Keratinocyte (primary cell): ENCODE measurements around the gene LTF. TPM values are rescaled to one million over a fixed set of nuclear protein-coding genes. Genes with fewer than 3 reads are reported as not detected.

Source experiments
- DNase-seq: peaks from one replicate; pipeline ENCODE4 v3.0.0-alpha.2; 2011; ENCODE audit warnings: low read depth, missing footprints, low spot score
- FAIRE-seq: peaks from 2 replicates; lab custom pipeline; 2011; peaks lifted over from hg19 to GRCh38; lab: Jason Lieb, UNC
- H2AFZ ChIP-seq: 2 replicates; pipeline ENCODE4 v1.6.0; 2012; ENCODE audit warnings: low read length, control low read depth, inconsistent platforms; ENCODE audit not compliant: control insufficient read depth
- H3K27ac ChIP-seq: 2 replicates; pipeline ENCODE4 v1.5.1; 2011; ENCODE audit warnings: low read length; ENCODE audit not compliant: control insufficient read depth, insufficient read depth
- H3K27me3 ChIP-seq: 3 replicates; pipeline ENCODE4 v1.6.0; 2011; ENCODE audit warnings: low read length; ENCODE audit not compliant: control insufficient read depth, insufficient read depth; ENCODE audit errors: extremely low read depth
- H3K36me3 ChIP-seq, 2 experiments: 2 replicates in 1 of 2; 3 replicates in 1 of 2; pipeline ENCODE4 v1.5.1; 2011; ENCODE audit warnings: low read length in 2 of 2, mild to moderate bottlenecking in 1 of 2; ENCODE audit not compliant: control insufficient read depth in 2 of 2, insufficient read depth in 2 of 2; ENCODE audit errors: extremely low read depth in 1 of 2
- H3K4me1 ChIP-seq: 3 replicates; pipeline ENCODE4 v1.5.1; 2011; ENCODE audit warnings: low read length; ENCODE audit not compliant: control insufficient read depth, insufficient read depth; ENCODE audit errors: extremely low read depth
- H3K4me2 ChIP-seq: 3 replicates; pipeline ENCODE4 v1.6.0; 2011; ENCODE audit warnings: low read depth, low read length; ENCODE audit not compliant: control insufficient read depth, insufficient read depth; ENCODE audit errors: extremely low read depth
- H3K4me3 ChIP-seq, 3 experiments: fragments of 200-600 bp in 1 of 3; sonication (generic) in 1 of 3; 2 replicates in 2 of 3; 3 replicates in 1 of 3; pipeline ENCODE4 v1.5.1; 2011 to 2016; ENCODE audit warnings: low read length in 3 of 3, mild to moderate bottlenecking in 3 of 3, control low read depth in 2 of 3, inconsistent platforms in 1 of 3, low read depth in 1 of 3, mixed read lengths in 1 of 3, mixed run types in 1 of 3, moderate library complexity in 1 of 3; ENCODE audit not compliant: control insufficient read depth in 2 of 3, insufficient read depth in 2 of 3; ENCODE audit errors: extremely low read depth in 1 of 3
- H3K79me2 ChIP-seq: 2 replicates; pipeline ENCODE4 v1.6.0; 2012; ENCODE audit warnings: low read length; ENCODE audit not compliant: control insufficient read depth, insufficient read depth
- H3K9ac ChIP-seq: 3 replicates; pipeline ENCODE4 v1.6.0; 2011; ENCODE audit warnings: low read length; ENCODE audit not compliant: control insufficient read depth, insufficient read depth; ENCODE audit errors: extremely low read depth
- H3K9me1 ChIP-seq: 3 replicates; pipeline ENCODE4 v1.6.0; 2011; ENCODE audit warnings: low read length; ENCODE audit not compliant: control insufficient read depth, insufficient read depth; ENCODE audit errors: extremely low read depth
- H3K9me3 ChIP-seq: 2 replicates; pipeline ENCODE4 v1.5.1; 2012; ENCODE audit warnings: low read depth, low read length; ENCODE audit not compliant: control insufficient read depth
- H4K20me1 ChIP-seq: 3 replicates; pipeline ENCODE4 v1.6.0; 2011; ENCODE audit warnings: low read length; ENCODE audit not compliant: control insufficient read depth, insufficient read depth; ENCODE audit errors: extremely low read depth
- EZH2 ChIP-seq: IDR thresholded peaks from one replicate; pipeline ENCODE4 v1.6.1; 2012; ENCODE audit warnings: inconsistent platforms, mild to moderate bottlenecking, low read length, moderate library complexity
- dilution Hi-C: fragments of 300-500 bp; cut with MboI; formaldehyde crosslinking; loops from one replicate; pipeline ENCODE4 v1.7.0; 2020; ENCODE audit warnings: low sequenced_read_pairs; ENCODE audit not compliant: extremely low pct_ligation_motif_present
- polyA plus RNA-seq, 5 experiments: library from polyadenylated mRNA; depleted of rRNA in 3 of 5; stranded (reverse) in 3 of 5; stranded (forward) in 1 of 5; unstranded in 1 of 5; fragments of >200 nt; gene quantifications; 1 replicate in 1 of 5; 2 replicates in 3 of 5; 3 replicates in 1 of 5; pipeline versions ENCODE4 v1.2.1 to v1.2.3, GENCODE V29; 2011 to 2012; ENCODE audit warnings: missing spikeins in 2 of 5, low read depth in 1 of 5, low replicate concordance in 1 of 5
- TF ChIP-seq, protein P1 (sequence below), 3 experiments: IDR thresholded peaks in 1 of 3; conservative IDR thresholded peaks in 1 of 3; optimal IDR thresholded peaks in 1 of 3; 2 replicates in 2 of 3; 3 replicates in 1 of 3; pipeline versions ENCODE3 to v1.5.1; 2011; ENCODE audit warnings: low read length in 3 of 3, mild to moderate bottlenecking in 3 of 3, moderate library complexity in 2 of 3, control low read depth in 1 of 3, inconsistent platforms in 1 of 3; ENCODE audit not compliant: insufficient read depth in 2 of 3; ENCODE audit errors: extremely low read depth in 1 of 3

LTF gene
- polyA plus RNA-seq, 1 donor (not counting 4 experiments of a cell fraction or from before 2014, with no cell fraction given): not detected

- H3K4me1 ChIP-seq: no peaks in the 10 kb centered on the region
- no peak overlapping the region for H2AFZ ChIP-seq
- TF ChIP-seq EZH2: no peak
- TF ChIP-seq, protein P1, sequence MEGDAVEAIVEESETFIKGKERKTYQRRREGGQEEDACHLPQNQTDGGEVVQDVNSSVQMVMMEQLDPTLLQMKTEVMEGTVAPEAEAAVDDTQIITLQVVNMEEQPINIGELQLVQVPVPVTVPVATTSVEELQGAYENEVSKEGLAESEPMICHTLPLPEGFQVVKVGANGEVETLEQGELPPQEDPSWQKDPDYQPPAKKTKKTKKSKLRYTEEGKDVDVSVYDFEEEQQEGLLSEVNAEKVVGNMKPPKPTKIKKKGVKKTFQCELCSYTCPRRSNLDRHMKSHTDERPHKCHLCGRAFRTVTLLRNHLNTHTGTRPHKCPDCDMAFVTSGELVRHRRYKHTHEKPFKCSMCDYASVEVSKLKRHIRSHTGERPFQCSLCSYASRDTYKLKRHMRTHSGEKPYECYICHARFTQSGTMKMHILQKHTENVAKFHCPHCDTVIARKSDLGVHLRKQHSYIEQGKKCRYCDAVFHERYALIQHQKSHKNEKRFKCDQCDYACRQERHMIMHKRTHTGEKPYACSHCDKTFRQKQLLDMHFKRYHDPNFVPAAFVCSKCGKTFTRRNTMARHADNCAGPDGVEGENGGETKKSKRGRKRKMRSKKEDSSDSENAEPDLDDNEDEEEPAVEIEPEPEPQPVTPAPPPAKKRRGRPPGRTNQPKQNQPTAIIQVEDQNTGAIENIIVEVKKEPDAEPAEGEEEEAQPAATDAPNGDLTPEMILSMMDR (optimal IDR thresholded peaks at IDR 0.05 in 1 of 3, IDR thresholded peaks at IDR 0.05 in 1 of 3, conservative IDR thresholded peaks at IDR 0.05 in 1 of 3; ENCODE audit: extremely low read depth in 1 of 3, insufficient read depth in 2 of 3, low read length in 3 of 3): no peak
- dilution Hi-C loops: no loop called here
- H3K9me3 ChIP-seq: no peaks in the 10 kb centered on the region
- no peak overlapping the region for H3K4me3 ChIP-seq
- FAIRE-seq (no peak), DNase-seq (no peak)
- H3K27me3 ChIP-seq: no peaks in the 10 kb centered on the region
- H3K9ac ChIP-seq: no peak overlapping the region
- H3K9me1 ChIP-seq: no peaks in the 10 kb centered on the region
- H3K4me2 ChIP-seq: no peak overlapping the region
- H3K36me3 ChIP-seq: no peaks in the 10 kb centered on the region
- no peak overlapping the region for H3K27ac ChIP-seq
- H4K20me1 ChIP-seq: no peaks in the 10 kb centered on the region
- no peaks in the 10 kb centered on the region for H3K79me2 ChIP-seq
Measured at GRCh38 chr3:46509661-46510187, 45.0 kb upstream of the LTF start.

DNA sequence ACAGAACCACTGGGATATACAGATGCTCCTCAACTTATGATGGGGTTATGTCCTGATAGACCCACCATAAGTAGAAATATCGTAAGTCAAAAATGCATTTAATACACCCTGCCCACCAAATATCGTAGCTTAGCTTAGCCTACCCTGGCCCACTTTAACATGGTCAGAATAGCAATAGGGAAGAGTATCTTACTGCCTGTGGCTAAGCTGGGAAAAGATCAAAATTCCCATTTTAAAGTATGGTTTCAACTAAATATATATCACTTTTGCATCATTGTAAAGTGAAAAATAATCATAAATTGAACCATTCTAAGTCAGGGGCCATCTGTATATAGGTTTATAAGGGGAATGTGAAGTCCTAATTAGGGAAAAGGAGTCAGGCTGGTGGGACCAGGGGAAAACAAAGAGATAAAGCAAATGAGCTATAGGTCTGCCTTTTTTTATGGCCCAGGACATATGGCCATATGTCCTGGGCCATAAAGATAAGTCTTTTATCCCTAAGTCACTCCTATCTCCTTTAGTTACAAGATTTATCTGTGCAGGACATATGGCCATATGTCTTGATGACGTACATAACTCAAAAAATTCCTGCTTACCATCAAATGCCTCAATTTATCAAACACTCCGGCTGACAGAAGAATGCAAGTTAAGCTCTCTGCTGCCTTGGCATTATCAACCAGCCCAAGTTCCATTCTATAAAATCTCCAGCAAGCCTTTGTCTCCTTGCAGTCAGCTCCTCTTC is 44.3 kb upstream of the LTF start:
- no peak for FAIRE-seq

More for the DNA sequence above, 44.3 kb upstream of the LTF start:
- dilution Hi-C loops: no loop called here
- TF ChIP-seq, protein P1 (optimal IDR thresholded peaks at IDR 0.05 in 1 of 3, IDR thresholded peaks at IDR 0.05 in 1 of 3, conservative IDR thresholded peaks at IDR 0.05 in 1 of 3; ENCODE audit: extremely low read depth in 1 of 3, insufficient read depth in 2 of 3, low read length in 3 of 3): no peak
- TF ChIP-seq EZH2: no peak
- H3K36me3 ChIP-seq: no peaks in the 10 kb centered on the region
- H3K4me2 ChIP-seq: no peak overlapping the region
- no peaks in the 10 kb centered on the region for H3K9me1 ChIP-seq
- no peak for DNase-seq
- H3K9ac ChIP-seq: no peak overlapping the region
- H2AFZ ChIP-seq: no peak overlapping the region
- no peak overlapping the region for H3K27ac ChIP-seq
- no peaks in the 10 kb centered on the region for H4K20me1 ChIP-seq
- no peaks in the 10 kb centered on the region for H3K27me3 ChIP-seq
- H3K9me3 ChIP-seq: no peaks in the 10 kb centered on the region
- no peaks in the 10 kb centered on the region for H3K4me1 ChIP-seq
- no peak overlapping the region for H3K4me3 ChIP-seq
- H3K79me2 ChIP-seq: no peaks in the 10 kb centered on the region
